HepG2 (cell line): ENCODE results near the gene ZBTB18. TPM values are rescaled to one million over a fixed set of nuclear protein-coding genes. Genes with fewer than 3 reads are reported as not detected.

Experiments used
- ATF1 ChIP-seq: IDR thresholded peaks from 2 replicates; pipeline ENCODE4 v1.6.1; 2016; ENCODE audit warnings: mild to moderate bottlenecking, control low read depth
- EP300 ChIP-seq, 3 experiments: sonication (generic) in 1 of 3; formaldehyde crosslinking in 1 of 3; IDR thresholded peaks; 2 replicates each; pipeline versions ENCODE4 v1.5.1 to v1.6.1; 2011 to 2020; ENCODE audit warnings: low read depth in 2 of 3, low read length in 2 of 3, borderline replicate concordance in 1 of 3, improper control_type of control experiment in 1 of 3, mild to moderate bottlenecking in 1 of 3, missing genetic modification reagents in 1 of 3, moderate library complexity in 1 of 3
- ETS1 ChIP-seq: sonication (generic); formaldehyde crosslinking; IDR thresholded peaks from 2 replicates; pipeline ENCODE4 v1.4.0; 2020; ENCODE audit warnings: missing genetic modification reagents
- PAF1 ChIP-seq: IDR thresholded peaks from 2 replicates; pipeline ENCODE4 v1.6.1; 2016; ENCODE audit warnings: missing genetic modification reagents, missing compliant biosample characterization
- POLR2G ChIP-seq: fragments of 200-400 bp; formaldehyde crosslinking; IDR thresholded peaks from 2 replicates; pipeline ENCODE4 v1.6.1; 2018; ENCODE audit warnings: mild to moderate bottlenecking, low read depth, low read length, moderate library complexity
- RORA ChIP-seq: sonication (generic); formaldehyde crosslinking; IDR thresholded peaks from 2 replicates; pipeline ENCODE4 v1.5.0; 2020; ENCODE audit warnings: mild to moderate bottlenecking, missing genetic modification reagents, moderate library complexity
- SALL2 ChIP-seq: sonication (generic); formaldehyde crosslinking; IDR thresholded peaks from 2 replicates; pipeline ENCODE4 v1.8.1; 2023; ENCODE audit warnings: mild to moderate bottlenecking, missing genetic modification reagents, inconsistent platforms
- SKIL ChIP-seq: sonication (generic); formaldehyde crosslinking; IDR thresholded peaks from 2 replicates; pipeline ENCODE4 v1.8.0; 2022; ENCODE audit warnings: missing genetic modification reagents, mild to moderate bottlenecking, moderate library complexity, borderline replicate concordance
- TFDP2 ChIP-seq: sonication (generic); formaldehyde crosslinking; IDR thresholded peaks from 2 replicates; pipeline ENCODE4 v1.4.0; 2020; ENCODE audit warnings: missing genetic modification reagents
- TSC22D2 ChIP-seq: sonication (generic); formaldehyde crosslinking; IDR thresholded peaks from 2 replicates; pipeline ENCODE4 v1.5.1; 2020; ENCODE audit warnings: missing genetic modification reagents, mild to moderate bottlenecking, borderline replicate concordance
- XBP1 ChIP-seq: sonication (generic); formaldehyde crosslinking; IDR thresholded peaks from 2 replicates; pipeline ENCODE4 v1.5.0; 2020; ENCODE audit warnings: missing genetic modification reagents
- ZBTB43 ChIP-seq: sonication (generic); formaldehyde crosslinking; conservative IDR thresholded peaks from 2 replicates; pipeline ENCODE4 v1.4.0; 2020; ENCODE audit warnings: missing genetic modification reagents
- ZBTB8A ChIP-seq: sonication (generic); formaldehyde crosslinking; IDR thresholded peaks from 2 replicates; pipeline ENCODE4 v1.4.0; 2020; ENCODE audit warnings: mild to moderate bottlenecking, low read depth, missing genetic modification reagents, borderline replicate concordance
- ZNF280D ChIP-seq: sonication (generic); formaldehyde crosslinking; IDR thresholded peaks from 2 replicates; pipeline ENCODE4 v1.5.1; 2020; ENCODE audit warnings: mild to moderate bottlenecking, missing genetic modification reagents
- ZNF281 ChIP-seq: sonication (generic); formaldehyde crosslinking; IDR thresholded peaks from 2 replicates; pipeline ENCODE4 v1.4.0; 2020; ENCODE audit warnings: missing genetic modification reagents, borderline replicate concordance
- polyA plus RNA-seq, 8 experiments: library from polyadenylated mRNA; depleted of rRNA in 3 of 8; stranded (reverse) in 7 of 8; unstranded in 1 of 8; fragments of >200 nt; fragmentation: Illumina TruSeq in 4 of 8; extraction: Trizol in 4 of 8; gene quantifications; 2 replicates each; pipeline versions ENCODE4 v1.2.1 to v1.2.3, GENCODE V29; 2011 to 2016; ENCODE audit warnings: low read depth in 4 of 8, missing spikeins in 1 of 8, mixed read lengths in 1 of 8; ENCODE audit not compliant: insufficient read depth in 1 of 8
- total RNA-seq, 5 experiments: library from RNA; depleted of rRNA; stranded (reverse); fragments of >200 nt; fragmentation: Illumina TruSeq; extraction: Trizol; gene quantifications; 2 replicates each; pipeline ENCODE4 v1.2.3, GENCODE V29; 2016; ENCODE audit warnings: low read depth in 1 of 5

ZBTB18 gene
- total and polyA plus RNA-seq, 2 of the 13 experiments (the other 11 are each of a cell fraction or from before 2014, with no cell fraction given) = 3.1 to 4.3 TPM

GRCh38 chr1:244047621-244048255, 3.3 kb upstream of the ZBTB18 start (continued):
- TF ChIP-seq TFDP2 (CRISPR knock-in tag) (0 out of 2 replicates have a peak, but pooled peaks have one; percentile 26), ZBTB8A (no peak), RORA (CRISPR knock-in tag) (no peak), XBP1 (CRISPR knock-in tag) (no peak), ZNF281 (peak; percentile 19; the same call in 1 of the 2 replicates), ZNF280D (CRISPR knock-in tag) (no peak), ETS1 (no peak), SKIL (CRISPR knock-in tag) (peak; percentile 46; the same call in 1 of the 2 replicates), TSC22D2 (CRISPR knock-in tag) (0 out of 2 replicates have a peak, but pooled peaks have one; percentile 17), PAF1 (CRISPR knock-in tag) (no peak), POLR2G (peak; percentile 72), SALL2 (no peak), ZBTB43 (CRISPR knock-in tag) (no peak), EP300 (IDR thresholded peaks at IDR 0.05; ENCODE audit: low read depth in 2 of 2, low read length in 2 of 2) (no peak), EP300 (CRISPR knock-in tag; IDR thresholded peaks at IDR 0.05; ENCODE audit: borderline replicate concordance) (no peak), ATF1 (CRISPR knock-in tag) (peak; percentile 53; the same call in 1 of the 2 replicates)
